ENCODE data around the gene RARG.

DNA sequence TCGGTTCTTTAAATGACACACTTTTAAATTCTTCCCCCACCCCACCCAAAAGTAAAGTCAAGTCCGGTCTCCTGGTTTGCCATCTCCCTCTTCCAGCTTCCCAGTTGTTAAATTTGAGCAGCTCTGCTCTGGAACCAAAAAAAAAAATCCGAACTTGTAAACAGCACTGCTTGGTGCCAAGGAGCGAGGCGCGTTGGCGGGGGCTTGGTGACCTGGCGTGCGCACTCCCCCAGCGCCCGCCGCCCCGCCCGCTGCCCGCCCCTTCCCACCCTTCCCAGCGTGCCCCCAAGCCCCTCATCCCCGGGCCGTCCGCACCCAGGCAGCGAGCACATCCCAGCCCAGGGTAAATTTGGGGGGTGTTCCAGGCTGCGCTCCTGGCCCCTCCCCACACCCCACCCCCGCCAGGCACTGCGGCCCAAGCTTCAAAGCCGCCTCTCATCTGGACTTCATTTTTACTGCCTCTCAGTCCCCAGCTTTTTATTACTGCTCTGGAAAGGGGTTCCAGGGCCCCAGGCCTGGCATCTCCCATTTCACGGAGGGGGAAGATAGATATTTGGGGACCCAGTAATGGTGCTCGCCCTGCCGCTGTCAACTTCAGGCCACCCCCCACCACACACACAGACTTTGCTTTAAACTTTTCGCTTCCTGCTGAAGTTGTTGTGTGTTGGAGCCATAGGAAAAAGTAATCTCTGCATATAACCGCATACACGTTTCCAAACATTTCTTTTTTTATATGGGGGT is 13.3 kb downstream of the RARG start:
- TF ChIP-seq, protein P1, sequence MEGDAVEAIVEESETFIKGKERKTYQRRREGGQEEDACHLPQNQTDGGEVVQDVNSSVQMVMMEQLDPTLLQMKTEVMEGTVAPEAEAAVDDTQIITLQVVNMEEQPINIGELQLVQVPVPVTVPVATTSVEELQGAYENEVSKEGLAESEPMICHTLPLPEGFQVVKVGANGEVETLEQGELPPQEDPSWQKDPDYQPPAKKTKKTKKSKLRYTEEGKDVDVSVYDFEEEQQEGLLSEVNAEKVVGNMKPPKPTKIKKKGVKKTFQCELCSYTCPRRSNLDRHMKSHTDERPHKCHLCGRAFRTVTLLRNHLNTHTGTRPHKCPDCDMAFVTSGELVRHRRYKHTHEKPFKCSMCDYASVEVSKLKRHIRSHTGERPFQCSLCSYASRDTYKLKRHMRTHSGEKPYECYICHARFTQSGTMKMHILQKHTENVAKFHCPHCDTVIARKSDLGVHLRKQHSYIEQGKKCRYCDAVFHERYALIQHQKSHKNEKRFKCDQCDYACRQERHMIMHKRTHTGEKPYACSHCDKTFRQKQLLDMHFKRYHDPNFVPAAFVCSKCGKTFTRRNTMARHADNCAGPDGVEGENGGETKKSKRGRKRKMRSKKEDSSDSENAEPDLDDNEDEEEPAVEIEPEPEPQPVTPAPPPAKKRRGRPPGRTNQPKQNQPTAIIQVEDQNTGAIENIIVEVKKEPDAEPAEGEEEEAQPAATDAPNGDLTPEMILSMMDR (IDR thresholded peaks at IDR 0.05) = no peak
- TF ChIP-seq POLR2A (IDR thresholded peaks at IDR 0.05) = no peak

Data from heart left ventricle (tissue), 13 donors.